ENCODE results near the gene TSPAN31. TPM values are rescaled to one million over a fixed set of nuclear protein-coding genes. Genes with fewer than 3 reads are reported as not detected.

Gene TSPAN31
- total and polyA plus RNA-seq, 3 donors from 2014 or later, result 25.4 to 33.0 (median 30.8) TPM

DNA sequence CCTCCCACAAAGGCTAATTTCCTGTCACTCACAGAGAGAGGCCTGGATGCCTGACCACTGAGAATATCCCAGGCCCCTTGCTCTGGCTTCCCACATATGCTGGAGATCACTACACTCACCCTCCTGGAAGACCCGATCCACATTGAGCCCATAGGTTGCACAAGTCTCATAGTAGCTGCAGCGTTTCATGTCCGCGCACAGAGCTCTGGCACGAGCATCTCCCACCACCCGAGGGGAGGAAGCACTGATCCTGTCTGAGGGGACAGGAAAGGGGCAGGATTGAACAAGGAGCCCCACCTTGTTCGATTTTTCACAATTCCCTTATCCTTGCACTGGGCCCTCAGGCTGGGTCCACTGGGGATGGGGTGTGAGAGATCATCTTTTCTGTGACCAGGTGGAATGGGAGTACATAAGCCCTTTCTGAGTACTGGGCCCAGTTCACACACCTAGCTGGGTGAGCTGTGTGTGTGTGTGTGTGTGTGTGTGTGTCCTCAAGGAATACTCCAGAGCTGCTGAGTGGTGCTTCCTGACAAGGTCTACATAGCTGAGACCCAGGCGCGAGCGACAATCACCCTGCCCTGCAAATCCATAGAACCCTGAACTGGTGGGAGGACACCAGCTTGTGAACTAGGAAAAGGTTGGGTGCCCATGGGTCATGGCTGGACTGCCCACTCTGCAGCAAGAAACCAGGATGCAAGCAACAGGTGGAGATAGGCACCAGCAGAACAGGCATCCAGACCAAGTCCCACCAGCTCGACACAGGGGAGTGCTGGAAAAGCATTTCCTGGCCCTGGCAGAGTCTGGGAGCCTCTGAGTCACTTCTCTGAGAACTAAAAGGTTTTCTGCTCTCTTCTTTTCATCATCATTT, 11.9 kb upstream of the TSPAN31 start:
- Histone ChIP-seq H3K9me3 (no peaks in the 10 kb centered on the region), H3K36me3 (ENCODE audit: low read depth, missing control alignments) (no peaks in the 10 kb centered on the region), H3K27me3 (no peaks in the 10 kb centered on the region), H3K4me3 (no peak overlapping the region), H3K4me1 (peaks cover 10% of the 10 kb centered on the region), H3K27ac (no peak overlapping the region)
- intact Hi-C loops (cut with DNase I; ENCODE audit: low total_unique reads), result no loop called here
- 83 to 86% methylated on average over 11 of the region's 11 CpGs for WGBS, 2 donors
- no peak for TF ChIP-seq POLR2A (IDR thresholded peaks at IDR 0.05)
- TF ChIP-seq, protein P1, sequence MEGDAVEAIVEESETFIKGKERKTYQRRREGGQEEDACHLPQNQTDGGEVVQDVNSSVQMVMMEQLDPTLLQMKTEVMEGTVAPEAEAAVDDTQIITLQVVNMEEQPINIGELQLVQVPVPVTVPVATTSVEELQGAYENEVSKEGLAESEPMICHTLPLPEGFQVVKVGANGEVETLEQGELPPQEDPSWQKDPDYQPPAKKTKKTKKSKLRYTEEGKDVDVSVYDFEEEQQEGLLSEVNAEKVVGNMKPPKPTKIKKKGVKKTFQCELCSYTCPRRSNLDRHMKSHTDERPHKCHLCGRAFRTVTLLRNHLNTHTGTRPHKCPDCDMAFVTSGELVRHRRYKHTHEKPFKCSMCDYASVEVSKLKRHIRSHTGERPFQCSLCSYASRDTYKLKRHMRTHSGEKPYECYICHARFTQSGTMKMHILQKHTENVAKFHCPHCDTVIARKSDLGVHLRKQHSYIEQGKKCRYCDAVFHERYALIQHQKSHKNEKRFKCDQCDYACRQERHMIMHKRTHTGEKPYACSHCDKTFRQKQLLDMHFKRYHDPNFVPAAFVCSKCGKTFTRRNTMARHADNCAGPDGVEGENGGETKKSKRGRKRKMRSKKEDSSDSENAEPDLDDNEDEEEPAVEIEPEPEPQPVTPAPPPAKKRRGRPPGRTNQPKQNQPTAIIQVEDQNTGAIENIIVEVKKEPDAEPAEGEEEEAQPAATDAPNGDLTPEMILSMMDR (IDR thresholded peaks at IDR 0.05), result no peak
- DNase-seq, result no peak

DNA sequence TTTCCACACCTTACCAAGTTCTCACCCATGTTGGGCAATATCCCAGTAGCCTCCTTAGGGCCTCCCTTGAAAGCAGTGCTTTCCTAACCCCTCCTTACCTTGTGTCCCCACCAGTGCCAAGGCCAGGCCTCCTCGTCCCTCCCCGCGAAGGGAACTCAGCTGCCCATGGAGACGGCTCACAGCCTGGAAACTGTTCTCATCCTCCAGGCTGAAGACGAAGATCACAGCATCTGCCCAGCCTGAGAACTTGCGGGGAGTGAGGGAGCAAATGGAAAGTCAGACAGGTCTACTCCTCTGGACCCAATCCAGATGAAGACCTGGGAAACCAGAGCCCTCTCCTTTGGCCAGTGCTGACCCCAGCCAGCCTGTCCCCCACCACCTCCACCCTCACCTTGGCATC, 10.9 kb upstream of the TSPAN31 start:
- intact Hi-C loops (cut with DNase I; ENCODE audit: low total_unique reads), result no loop called here

DNA sequence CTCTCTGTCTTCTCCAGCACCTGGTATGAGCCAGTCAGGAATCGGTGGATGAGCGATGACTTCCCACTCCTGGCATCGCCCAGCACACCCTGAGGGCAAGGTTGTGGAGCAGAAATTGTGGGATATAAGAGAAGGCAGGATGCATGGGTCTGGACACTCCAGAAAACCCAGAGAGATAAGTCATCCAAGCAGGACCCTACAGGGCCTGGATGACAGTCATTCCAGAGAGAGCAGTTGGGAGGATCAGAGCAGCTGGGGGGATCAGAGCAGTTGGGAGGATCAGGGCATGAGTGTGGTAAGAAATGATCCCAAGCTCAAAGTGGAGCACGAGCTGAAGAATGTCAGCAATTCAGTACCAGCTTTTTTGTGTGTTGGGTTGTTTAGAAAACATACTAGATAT, 10.2 kb upstream of the TSPAN31 start:
- intact Hi-C loops (cut with DNase I; ENCODE audit: low total_unique reads), result no loop called here
- 77 to 87% methylated on average over 4 of the region's 4 CpGs for WGBS, 2 donors
- TF ChIP-seq POLR2A (IDR thresholded peaks at IDR 0.05), result no peak
- TF ChIP-seq, protein P1 (IDR thresholded peaks at IDR 0.05), result no peak
- Histone ChIP-seq H3K27me3 (no peaks in the 10 kb centered on the region), H3K36me3 (ENCODE audit: low read depth, missing control alignments) (no peaks in the 10 kb centered on the region), H3K4me3 (no peak overlapping the region), H3K4me1 (peaks cover 15% of the 10 kb centered on the region), H3K27ac (no peak overlapping the region), H3K9me3 (no peaks in the 10 kb centered on the region)
- no peak for DNase-seq

More for the DNA sequence above, 10.9 kb upstream of the TSPAN31 start:
- no peaks in the 10 kb centered on the region for H3K27me3 ChIP-seq
- no peak for DNase-seq
- H3K4me3 ChIP-seq, result no peak overlapping the region
- H3K4me1 ChIP-seq, result peaks cover 15% of the 10 kb centered on the region
- TF ChIP-seq, protein P1 (IDR thresholded peaks at IDR 0.05), result no peak
- no peak for TF ChIP-seq POLR2A (IDR thresholded peaks at IDR 0.05)
- no peaks in the 10 kb centered on the region for H3K9me3 ChIP-seq
- H3K36me3 ChIP-seq (ENCODE audit: low read depth, missing control alignments), result no peaks in the 10 kb centered on the region
- H3K27ac ChIP-seq, result no peak overlapping the region
- WGBS, 2 donors, result 80 to 100% methylated on average over 2 to 6 of the region's 6 CpGs

DNA sequence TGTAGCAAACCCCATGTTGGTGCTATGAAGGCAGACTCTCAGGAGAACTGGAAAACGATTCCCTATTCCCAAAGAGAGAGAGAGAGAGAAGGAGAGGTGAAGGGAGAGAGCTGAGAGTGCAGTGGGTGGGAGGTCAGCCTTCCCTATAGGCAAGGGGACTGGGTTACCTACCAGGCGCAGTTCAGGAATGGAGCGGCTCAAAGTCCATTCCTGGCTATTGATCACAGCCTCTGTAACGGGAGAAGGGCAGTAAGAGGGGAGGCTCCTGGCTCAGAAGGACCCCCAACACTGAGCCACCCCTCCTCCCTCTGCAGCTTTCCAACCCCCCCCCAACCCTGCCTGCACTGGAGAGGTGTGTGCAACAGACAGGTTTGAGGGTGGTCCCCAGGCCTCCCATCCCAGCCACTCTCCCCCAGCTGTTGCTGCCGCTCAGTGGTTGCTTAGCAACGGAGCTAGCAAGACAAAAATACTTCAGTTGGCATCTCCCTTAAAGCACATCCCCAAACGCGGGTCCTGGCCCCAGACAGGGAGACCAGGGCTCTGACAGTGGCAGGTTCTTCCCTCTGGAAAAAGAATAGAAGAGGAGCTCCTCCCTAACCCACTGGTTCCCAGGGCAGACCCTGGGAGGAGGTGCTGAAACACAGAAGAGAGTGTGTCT, 9.5 kb upstream of the TSPAN31 start:
- Histone ChIP-seq H3K27me3 (no peaks in the 10 kb centered on the region), H3K4me1 (peaks cover 15% of the 10 kb centered on the region), H3K4me3 (no peak overlapping the region), H3K27ac (no peak overlapping the region), H3K9me3 (no peaks in the 10 kb centered on the region), H3K36me3 (ENCODE audit: low read depth, missing control alignments) (no peaks in the 10 kb centered on the region)
- 12 to 19% methylated on average over 4 to 8 of the region's 8 CpGs for WGBS, 2 donors
- intact Hi-C loops (cut with DNase I; ENCODE audit: low total_unique reads), result no loop called here
- TF ChIP-seq, protein P1 (IDR thresholded peaks at IDR 0.05), result no peak
- TF ChIP-seq POLR2A (IDR thresholded peaks at IDR 0.05), result no peak
- DNase-seq, result no peak
